Endometrial microvascular endothelial cells (primary cell): ENCODE results near the gene PLCL1. TPM values are rescaled to one million over a fixed set of nuclear protein-coding genes. Genes with fewer than 3 reads are reported as not detected.

Source experiments
- in situ Hi-C: cut with HindIII; loops from 2 replicates; pipeline ENCODE4 v1.10.0; 2017; ENCODE audit warnings: low sequenced_read_pairs, low pct_unique_long_range_greater_than_20kb; ENCODE audit errors: inconsistent ontology term
- total RNA-seq: library from RNA; depleted of rRNA; stranded (reverse); fragments of >200 nt; gene quantifications from one replicate; pipeline ENCODE4 v1.2.3, GENCODE V29; 2015; ENCODE audit errors: inconsistent ontology term

PLCL1 gene
- total RNA-seq, 1 donor from 2014 or later: 0.65 TPM

DNA sequence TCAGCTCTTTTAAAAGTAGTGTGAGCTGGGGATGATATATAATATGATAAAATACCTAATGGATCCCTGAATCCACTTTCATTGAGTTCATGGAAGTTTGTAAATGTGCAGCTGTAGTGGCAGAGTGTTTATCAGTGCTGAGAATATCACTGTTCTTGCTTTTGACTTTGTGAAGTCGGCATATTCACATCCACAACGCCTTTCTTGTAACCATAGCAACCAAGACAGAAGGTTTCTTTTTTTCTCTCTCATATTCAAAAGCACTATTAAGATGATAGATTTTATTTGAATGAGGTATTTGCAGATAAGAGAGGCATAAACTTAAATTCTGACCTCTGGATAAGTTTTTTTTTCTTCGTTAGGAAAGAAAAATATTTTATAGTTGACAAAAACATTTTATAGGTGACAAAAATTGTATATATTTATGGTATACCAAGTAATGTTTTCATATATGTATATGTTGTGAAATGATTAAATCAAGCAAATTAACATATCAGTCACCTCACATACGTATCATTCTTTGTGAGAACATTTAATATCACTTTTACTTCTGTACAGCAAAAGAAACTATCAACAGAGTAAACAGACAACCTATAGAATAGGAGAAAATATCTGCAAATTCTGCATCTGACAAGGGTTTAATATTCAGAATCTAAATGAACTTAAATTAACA, 130.0 kb downstream of the PLCL1 start:
- in situ Hi-C loops: no loop called here

DNA sequence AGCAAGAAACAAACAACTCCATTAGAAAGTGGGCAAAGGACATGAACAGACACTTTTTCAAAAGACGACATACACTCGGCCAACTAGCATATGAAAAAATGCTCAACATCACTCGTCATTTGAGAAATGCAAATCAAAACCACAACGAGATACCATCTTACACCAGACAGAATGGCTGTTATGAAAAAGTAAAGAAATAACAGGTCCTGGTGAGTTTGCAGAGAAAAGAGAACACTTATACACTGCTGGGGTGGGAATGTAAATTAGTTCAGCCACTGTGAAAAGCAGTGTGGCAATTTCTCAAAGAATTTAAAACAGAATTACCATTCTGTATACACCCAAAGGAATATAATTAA, 130.5 kb downstream of the PLCL1 start:
- in situ Hi-C loops: no loop called here

DNA sequence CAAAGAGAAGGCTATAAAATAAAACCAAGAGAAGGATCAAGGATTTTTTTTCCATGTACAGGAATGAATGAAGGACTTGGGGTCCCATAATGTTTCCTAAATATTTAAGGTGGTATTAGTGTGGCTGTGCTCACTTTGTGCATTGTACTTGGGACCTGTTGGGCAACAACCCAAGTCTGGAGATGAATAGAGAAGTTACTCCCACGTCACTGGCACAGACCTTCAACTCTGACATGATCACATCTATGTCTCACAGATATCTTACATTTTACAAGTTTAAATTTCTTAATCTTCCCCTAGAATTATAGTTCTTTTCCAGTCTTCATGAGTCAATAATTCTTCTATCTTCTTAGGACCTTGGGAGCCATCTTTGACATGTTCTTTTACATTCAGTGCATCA, 133.4 kb downstream of the PLCL1 start:
- in situ Hi-C loops: no loop called here

DNA sequence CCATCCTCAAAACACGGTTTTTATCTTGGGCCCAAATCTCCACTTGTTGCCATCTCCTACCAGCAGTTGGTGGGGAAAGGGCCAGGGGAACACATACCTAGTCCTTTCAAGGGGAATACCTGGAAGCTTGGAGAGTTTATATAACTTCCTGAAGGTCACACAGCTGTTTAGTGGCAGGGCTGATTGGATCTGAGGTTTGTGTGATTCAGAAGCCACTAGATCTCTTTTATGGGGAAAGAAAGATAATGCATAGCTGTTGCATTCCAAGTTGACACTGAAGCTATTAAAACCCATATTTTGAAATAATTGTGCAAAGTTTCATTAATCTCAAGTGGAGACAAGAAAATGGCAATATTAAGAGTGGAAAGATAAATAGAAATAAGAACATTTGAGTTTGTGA, 134.2 kb downstream of the PLCL1 start:
- in situ Hi-C loops: no loop called here

DNA sequence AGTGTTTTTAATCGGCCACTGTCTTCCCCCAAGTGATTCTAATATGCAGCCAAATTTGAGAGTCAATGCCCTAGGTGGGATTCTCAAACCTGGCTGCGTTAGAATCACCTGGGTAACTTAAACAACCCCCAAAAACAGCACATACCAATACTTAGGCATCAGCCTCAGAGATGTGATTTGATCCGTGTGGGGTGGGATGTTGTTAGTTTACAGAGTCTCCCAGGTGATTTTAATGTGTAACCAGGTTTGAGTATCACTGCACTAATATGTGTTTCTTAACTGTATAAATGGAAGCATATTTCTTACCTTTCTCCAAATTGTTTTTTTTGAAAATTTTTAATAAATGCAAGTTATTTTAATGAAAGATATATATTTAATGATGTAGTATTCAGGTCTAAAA, 135.4 kb downstream of the PLCL1 start:
- in situ Hi-C loops: no loop called here

DNA sequence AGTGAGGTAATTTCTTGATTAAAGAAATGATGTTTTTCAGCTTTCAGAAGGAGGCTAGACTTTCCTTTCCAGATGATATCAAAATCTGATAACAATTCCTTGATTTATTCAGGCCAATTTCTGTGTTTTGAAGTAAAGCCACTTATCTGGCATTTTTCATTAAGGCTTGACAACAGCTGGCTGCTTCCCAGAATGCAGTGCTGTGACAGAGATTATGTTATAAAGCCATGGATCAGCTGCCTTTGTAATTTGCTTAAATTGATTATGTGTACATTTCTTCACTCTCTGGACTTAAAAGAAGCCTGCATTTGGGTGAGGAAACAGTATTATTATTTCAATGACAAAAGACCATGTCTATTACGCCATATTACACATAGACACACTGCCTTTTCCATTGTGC, 136.0 kb downstream of the PLCL1 start:
- in situ Hi-C loops: no loop called here

DNA sequence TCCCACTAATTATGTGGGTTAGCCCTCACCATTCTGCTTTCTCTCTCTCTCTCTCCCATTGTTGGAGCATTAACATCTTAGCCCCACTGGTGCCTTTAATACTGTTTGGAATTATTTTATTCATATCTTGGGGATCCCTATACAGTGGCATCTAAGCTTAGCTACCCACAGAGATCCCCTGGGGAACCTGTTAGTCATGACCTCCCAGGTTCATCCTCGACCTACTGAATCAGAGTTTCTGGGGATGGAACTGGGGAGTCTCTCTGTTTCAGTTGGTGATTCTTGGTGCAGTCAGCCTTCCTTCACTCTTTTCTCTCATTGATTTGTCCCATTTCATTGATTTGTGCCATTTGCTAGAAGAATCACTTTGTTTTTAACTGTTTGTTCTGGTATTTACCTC, 137.3 kb downstream of the PLCL1 start:
- in situ Hi-C loops: no loop called here

DNA sequence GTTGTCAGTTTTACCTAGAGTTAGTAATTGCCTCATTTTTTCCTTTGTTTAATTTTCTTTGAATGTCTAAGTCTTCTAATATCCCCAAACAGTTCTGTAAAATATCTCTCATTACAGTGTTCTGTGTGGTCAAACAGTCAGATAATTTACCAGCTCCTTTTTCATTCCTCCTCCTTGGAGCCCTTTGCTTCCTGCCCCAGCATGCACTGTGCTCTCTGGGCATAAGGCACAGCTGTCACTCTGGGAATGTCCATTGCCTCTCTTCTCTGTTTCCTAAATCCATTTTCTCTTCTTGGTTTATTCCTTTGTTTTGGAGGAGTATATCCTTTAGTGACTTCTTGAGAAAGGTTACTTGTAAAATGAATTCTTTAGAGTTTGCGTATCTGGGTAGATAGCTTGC, 139.3 kb downstream of the PLCL1 start:
- in situ Hi-C loops: no loop called here

DNA sequence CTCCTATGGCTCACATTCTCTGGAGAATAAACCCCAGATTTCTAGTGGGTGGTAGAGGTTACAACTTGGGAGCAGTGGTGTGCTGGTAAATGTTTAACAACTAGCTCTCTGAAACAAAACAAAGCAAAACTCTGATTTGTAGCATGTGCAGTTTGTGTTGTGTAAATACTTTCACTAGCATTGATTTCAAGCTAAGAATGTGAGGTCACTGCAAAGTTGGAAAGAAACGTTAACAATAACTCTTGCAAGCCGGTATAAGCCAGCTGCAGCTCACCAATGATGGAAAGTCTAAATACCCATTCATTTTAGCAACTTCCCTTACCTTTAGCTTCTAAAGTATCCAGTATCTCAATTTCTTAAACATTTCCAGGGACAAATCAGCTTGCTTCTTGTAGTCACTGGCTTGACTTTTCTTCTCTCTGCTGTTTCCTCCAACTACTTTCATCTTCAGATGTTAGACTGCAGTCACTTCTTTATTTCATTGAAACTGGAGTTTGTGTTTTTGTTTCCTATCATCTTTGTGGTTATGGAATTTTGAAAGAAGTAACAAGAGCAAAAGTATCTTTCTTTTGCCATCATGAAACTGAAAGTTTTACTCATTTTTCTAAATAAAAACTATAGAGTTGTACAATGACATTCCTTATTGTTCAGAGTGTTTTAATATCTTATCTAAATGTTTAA, 140.2 kb downstream of the PLCL1 start:
- in situ Hi-C loops: no loop called here

DNA sequence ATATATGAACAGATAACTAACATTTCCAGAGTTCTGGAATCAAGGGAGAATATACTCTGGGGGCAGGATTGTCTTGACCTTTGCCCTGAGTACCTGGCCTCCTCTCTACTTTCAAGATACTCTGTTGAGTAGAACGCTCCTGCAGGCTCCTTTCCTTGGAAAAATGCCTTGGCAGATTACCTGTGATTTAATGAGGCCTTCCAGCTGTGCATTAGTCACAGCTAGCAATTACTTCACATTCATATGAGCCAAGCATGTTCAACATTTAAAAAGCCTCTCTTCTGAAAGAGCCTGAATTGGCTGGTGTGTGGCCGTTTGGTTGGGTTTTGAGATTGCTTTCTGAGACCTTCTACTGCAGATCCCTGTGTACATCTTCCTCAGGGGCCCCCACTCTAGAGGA, 142.2 kb downstream of the PLCL1 start:
- in situ Hi-C loops: no loop called here

DNA sequence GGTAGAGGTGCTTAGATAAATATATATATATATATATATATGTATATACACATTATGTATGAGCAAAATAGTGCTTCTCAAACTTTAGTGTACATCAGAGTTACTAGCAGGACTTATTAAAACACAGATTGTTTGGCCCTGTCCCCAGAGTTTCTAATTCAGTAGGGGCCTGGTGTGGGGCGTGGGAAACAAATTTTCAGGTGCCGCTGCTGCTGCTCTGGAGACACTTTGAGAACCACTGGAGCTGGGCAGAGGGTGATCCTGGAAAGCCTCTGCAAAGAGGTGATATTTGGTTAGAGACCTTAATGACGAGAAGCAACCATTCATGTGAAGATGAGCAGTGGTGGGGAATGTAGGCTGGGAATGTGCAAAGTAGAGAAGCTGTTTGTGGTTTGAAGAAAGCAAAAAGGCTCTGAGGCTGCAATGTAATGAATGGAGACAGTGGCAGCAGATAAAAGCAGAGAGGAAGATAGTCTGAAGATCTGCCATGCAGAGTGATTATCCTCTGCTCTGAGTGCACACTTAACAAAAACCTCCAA, 142.9 kb downstream of the PLCL1 start:
- in situ Hi-C loops: no loop called here

DNA sequence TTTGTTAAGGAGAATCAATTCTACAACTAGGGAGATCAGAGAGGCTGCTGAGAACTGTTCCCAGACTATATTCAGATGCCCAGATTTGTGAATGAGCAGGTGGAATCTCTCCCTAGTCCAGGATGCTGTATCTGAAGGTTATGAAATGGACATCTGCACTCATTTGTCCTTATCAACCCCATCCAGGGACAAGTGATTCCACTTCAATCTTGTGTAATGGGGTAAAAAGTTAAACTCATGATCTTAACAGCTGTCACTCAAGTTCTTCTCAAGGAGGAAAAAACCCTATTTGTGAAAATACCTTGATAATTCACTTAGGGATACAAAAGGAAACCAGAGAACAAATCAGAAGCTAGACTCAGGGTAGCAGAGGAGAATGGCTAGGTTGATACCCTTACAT, 144.8 kb downstream of the PLCL1 start:
- in situ Hi-C loops: no loop called here

DNA sequence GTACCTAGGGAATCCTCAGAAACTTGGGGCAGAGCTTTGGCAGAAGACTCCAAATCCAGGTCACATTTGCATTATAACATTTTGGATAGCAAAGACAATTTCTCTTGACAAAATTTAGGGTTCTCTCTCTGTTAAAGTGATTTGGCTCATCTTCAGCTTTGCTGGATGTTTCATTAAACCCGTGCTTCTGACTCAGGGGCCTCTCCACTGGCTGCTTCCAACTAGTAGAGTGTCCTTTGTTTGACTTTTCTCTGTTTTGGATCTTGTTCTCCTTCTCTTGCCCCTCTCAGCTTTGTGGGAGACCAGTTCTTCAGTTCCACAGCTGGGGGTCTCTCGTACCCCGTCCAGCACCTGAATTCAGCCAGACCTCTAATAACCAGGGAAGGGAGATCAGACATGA, 145.6 kb downstream of the PLCL1 start:
- in situ Hi-C loops: no loop called here

DNA sequence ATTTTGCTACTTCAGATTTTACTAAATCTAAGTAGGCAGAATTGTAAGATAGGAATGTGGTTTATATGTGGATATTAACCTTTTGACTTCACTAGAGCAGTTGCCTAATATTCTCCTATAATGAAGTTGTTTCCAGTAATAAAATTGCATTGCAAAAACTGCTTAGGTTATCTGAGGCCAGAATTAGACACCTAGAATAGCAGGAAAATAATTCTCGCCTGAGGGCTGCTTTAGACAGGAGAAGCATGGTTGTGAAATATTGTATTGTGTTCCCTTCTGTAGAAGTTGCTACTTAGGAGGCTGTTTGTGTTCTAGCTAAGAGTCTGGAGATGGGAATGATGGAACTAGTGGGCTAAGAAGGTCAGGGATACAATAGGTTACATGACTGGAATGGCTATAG, 146.3 kb downstream of the PLCL1 start:
- in situ Hi-C loops: no loop called here

DNA sequence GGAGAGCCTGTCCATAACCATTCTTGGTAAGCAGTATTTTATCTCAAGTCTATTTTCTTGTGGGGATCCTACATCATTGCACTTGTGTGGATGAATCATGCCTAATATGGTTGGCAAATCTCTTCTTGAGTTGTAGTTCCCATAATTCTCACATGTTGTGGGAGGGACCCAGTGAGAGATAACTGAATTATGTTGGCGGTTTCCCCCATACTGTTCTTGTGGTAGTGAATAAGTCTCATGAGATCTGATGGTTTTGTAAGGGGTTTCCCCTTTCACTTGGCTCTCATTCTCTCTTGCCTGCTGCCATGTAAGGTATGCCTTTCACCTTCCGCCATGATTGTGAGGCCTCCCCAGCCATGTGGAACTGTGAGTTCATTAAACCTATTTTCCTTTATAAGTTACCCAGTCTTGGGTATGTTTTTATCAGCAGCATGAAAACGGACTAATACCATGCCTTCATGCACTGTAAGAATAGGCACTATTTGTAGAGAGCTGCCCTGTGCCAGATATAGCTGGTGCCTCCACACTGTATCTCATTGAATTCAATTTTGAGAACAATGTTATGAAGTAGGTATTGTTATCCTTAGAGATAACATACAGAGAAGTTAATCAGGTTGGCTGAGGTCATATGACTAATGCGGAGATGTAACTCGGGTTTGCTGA, 148.3 kb downstream of the PLCL1 start:
- in situ Hi-C loops: no loop called here

DNA sequence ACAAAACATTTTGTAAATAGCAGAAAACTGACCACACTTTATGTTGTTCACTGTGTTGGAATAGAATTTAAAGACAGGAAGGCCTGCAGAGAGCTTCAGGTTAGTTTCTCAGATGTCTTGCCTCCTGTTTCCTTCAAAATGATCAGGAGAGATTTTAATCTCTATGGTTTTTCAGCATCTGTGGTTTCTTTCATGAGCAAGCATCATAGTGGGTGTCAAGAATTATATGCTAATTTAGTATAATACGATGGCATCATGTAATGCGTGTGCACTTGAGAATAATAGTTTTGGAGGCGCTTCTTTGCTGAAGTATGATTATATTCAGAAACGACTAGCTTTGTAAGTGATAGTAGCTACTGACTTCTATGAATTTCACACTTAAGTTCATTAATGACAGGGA, 149.9 kb downstream of the PLCL1 start:
- in situ Hi-C loops: no loop called here

DNA sequence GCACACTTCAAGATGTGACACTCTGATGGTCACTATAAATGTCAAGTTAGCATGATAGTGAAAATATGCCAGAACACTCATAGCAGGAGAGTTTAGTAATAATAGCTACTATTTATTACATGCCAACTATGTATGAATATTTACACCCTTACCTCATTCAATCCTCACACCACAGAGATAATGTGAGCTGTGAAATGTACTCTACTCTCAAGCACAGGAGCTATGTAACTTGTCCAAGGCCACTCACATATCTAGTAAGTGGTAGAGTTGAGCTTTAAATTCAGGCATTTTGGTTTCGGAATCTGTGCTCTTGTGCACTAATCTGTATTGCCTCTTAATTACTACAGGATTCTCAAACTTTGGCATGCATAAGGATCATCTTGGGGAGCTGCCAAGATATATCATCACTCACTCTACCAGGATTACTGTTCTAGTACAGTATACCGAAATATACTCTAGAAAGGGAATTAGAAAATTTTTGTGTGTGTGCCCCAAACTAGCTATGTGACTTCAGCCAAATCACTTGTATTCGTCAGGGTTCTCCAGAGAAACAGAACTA, 154.3 kb downstream of the PLCL1 start:
- in situ Hi-C loops: no loop called here

DNA sequence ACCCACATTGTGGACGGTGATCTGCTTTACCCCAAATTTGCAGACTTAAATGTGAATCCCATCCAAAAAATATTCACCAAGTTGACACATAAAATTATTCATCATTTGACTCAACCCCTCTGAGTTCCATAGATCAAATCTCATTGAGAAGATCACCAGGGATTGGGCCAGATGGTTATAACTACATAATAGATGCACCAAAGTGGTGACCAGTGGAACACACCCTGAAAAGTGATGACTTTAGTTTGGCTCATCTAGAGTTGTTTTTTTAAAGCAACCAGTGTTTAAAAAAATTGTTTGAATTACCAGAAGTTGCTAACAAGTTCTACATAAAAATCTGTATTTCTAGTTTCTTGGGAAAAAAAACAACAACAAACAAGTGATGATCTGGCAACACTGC, 155.0 kb downstream of the PLCL1 start:
- in situ Hi-C loops: no loop called here

DNA sequence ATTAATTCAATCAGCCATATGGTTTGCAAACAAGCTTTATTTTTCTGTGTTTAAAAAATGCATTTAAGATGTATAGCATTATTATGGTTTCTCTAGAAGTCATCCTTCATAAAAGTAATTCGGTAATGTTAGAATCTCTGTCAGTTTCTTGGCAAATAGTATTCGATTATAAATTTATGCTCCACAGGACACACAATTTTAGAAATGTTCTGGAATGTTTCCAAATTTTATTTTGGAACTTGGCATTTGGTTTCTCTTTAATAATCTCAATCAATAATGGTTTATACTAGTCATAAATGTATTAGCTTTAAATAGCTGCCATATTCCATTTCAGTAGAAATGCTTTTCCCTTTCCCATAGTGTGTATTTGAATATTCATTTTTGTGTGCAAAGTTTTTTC, 156.4 kb downstream of the PLCL1 start:
- in situ Hi-C loops: no loop called here

DNA sequence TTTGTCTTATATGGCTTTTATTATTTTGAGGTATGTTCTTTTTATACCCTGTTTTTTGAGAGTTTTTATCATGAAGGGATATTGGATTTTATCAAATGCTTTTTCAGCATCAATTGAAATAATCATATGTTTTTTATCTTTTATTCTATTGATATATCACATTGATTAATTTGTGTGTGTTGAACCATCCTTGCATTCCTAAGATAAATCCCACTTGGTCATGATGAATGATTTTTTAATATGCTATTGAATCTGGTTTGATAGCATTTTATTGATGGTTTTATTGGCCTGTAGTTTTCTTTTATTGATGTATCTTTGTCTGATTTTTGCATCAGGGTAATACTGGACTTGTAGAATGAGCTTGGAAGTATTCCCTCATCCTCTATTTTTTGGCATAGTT, 160.3 kb downstream of the PLCL1 start:
- in situ Hi-C loops: no loop called here
